K562 (cell line): ENCODE data around the gene LRRC25. TPM values are rescaled to one million over a fixed set of nuclear protein-coding genes. Genes with fewer than 3 reads are reported as not detected.

ENCODE experiments used
- BCOR ChIP-seq: fragments of 450-650 bp; IDR thresholded peaks from 2 replicates; pipeline ENCODE4 v1.6.1; 2016
- BMI1 ChIP-seq: fragments of 150-350 bp; IDR thresholded peaks from 2 replicates; pipeline ENCODE4 v1.6.1; 2014; ENCODE audit warnings: low read length
- BRD4 ChIP-seq: fragments of 200-600 bp; sonication (generic); IDR thresholded peaks from 2 replicates; pipeline ENCODE4 v1.6.1; 2017; ENCODE audit warnings: inconsistent platforms
- ELF2 ChIP-seq: fragments of 250-450 bp; sonication (Bioruptor Pico); IDR thresholded peaks from 2 replicates; pipeline ENCODE4 v1.5.0; 2021; ENCODE audit warnings: mild to moderate bottlenecking
- ESRRA ChIP-seq: fragments of 450-650 bp; IDR thresholded peaks from 2 replicates; pipeline ENCODE4 v1.6.1; 2014; ENCODE audit warnings: low read depth, mild to moderate bottlenecking, moderate library complexity, borderline replicate concordance
- FUS ChIP-seq: fragments of 200-400 bp; formaldehyde crosslinking; optimal IDR thresholded peaks from 2 replicates; pipeline ENCODE3; 2017; ENCODE audit warnings: low read depth, low read length
- GABPB1 ChIP-seq: sonication (generic); formaldehyde crosslinking; IDR thresholded peaks from 2 replicates; pipeline ENCODE4 v1.8.0; 2022; ENCODE audit warnings: mild to moderate bottlenecking, missing genetic modification reagents
- GTF2A2 ChIP-seq: IDR thresholded peaks from 2 replicates; pipeline ENCODE4 v1.6.1; 2016; ENCODE audit warnings: mild to moderate bottlenecking, missing genetic modification characterization, missing compliant biosample characterization
- MAZ ChIP-seq, 2 experiments: fragments of 450-650 bp in 1 of 2; sonication (generic) in 1 of 2; formaldehyde crosslinking; IDR thresholded peaks in 1 of 2; conservative IDR thresholded peaks in 1 of 2; 2 replicates each; pipeline versions ENCODE4 v1.4.0 to v1.5.0; 2020; ENCODE audit warnings: mild to moderate bottlenecking in 1 of 2, missing genetic modification reagents in 1 of 2
- MEF2D ChIP-seq: conservative IDR thresholded peaks from 2 replicates; pipeline ENCODE4 v1.6.1; 2016; ENCODE audit warnings: low read depth, missing genetic modification characterization, missing compliant biosample characterization
- NCOA6 ChIP-seq: fragments of 450-650 bp; IDR thresholded peaks from 2 replicates; pipeline ENCODE4 v1.6.1; 2017; ENCODE audit warnings: mild to moderate bottlenecking
- PHF8 ChIP-seq: fragments of 200-600 bp; sonication (generic); IDR thresholded peaks from 2 replicates; pipeline ENCODE4 v1.6.1; 2012; ENCODE audit warnings: mixed run types, mild to moderate bottlenecking, inconsistent platforms, low read length, moderate library complexity, borderline replicate concordance
- RBM25 ChIP-seq: fragments of 200-400 bp; formaldehyde crosslinking; IDR thresholded peaks from 2 replicates; pipeline ENCODE4 v1.6.1; 2018; ENCODE audit warnings: low read length, low read depth, moderate library complexity; ENCODE audit not compliant: severe bottlenecking
- SP1 ChIP-seq: sonication (generic); formaldehyde crosslinking; IDR thresholded peaks from 2 replicates; pipeline ENCODE4 v1.8.1; 2022; ENCODE audit warnings: mild to moderate bottlenecking, missing genetic modification reagents
- SPI1 ChIP-seq: IDR thresholded peaks from 2 replicates; pipeline ENCODE4 v1.6.1; 2011; ENCODE audit warnings: low read depth, low read length, control low read depth, borderline replicate concordance
- TAF1 ChIP-seq: IDR thresholded peaks from 2 replicates; pipeline ENCODE4 v1.6.1; 2011; ENCODE audit warnings: mild to moderate bottlenecking, low read length, moderate library complexity; ENCODE audit not compliant: insufficient read depth, control insufficient read depth, severe bottlenecking; ENCODE audit errors: extremely low read depth
- ZBTB8A ChIP-seq: fragments of 450-650 bp; IDR thresholded peaks from 2 replicates; pipeline ENCODE4 v1.6.1; 2018; ENCODE audit warnings: mild to moderate bottlenecking, moderate library complexity; ENCODE audit not compliant: partially characterized antibody
- ZNF24 ChIP-seq: fragments of 450-650 bp; IDR thresholded peaks from 2 replicates; pipeline ENCODE4 v1.6.1; 2016
- ZNF436 ChIP-seq: fragments of 250-450, 450-650 bp; sonication (Bioruptor Pico); formaldehyde crosslinking; IDR thresholded peaks from 2 replicates; pipeline ENCODE4 v1.7.0; 2020; ENCODE audit warnings: mild to moderate bottlenecking
- ZNF584 ChIP-seq: fragments of 200-800 bp; sonication (Bioruptor generic); IDR thresholded peaks from 2 replicates; pipeline ENCODE4 v1.6.1; 2016; ENCODE audit warnings: low read depth, mild to moderate bottlenecking, missing genetic modification characterization, missing compliant biosample characterization
- polyA plus RNA-seq, 8 experiments: library from polyadenylated mRNA; depleted of rRNA in 4 of 8; stranded (reverse) in 5 of 8; unstranded in 3 of 8; fragments of >200 nt; fragmentation: Nextera tagmentation in 2 of 8; fragmentation: Illumina TruSeq in 1 of 8; extraction: Ambion mirVana in 2 of 8; extraction: Trizol in 1 of 8; gene quantifications; 2 replicates each; pipeline versions ENCODE4 v1.2.1 to v1.2.3, GENCODE V29; 2011 to 2014; ENCODE audit warnings: inconsistent platforms in 1 of 8, missing spikeins in 1 of 8
- total RNA-seq, 7 experiments: library from RNA; depleted of rRNA in 6 of 7; stranded (reverse); fragments of >200 nt in 6 of 7; fragmentation: Illumina TruSeq in 2 of 7; extraction: Trizol in 2 of 7; gene quantifications; 2 replicates each; pipeline versions ENCODE4 v1.2.1 to v1.2.3, GENCODE V29; 2011 to 2021; ENCODE audit warnings: low replicate concordance in 1 of 7
- TF ChIP-seq, protein P1 (sequence below): fragments of 150-350 bp; IDR thresholded peaks from 2 replicates; pipeline ENCODE4 v1.6.1; 2014; ENCODE audit warnings: low read depth, mild to moderate bottlenecking, low read length, borderline replicate concordance
- TF ChIP-seq, protein P2 (sequence below): sonication (generic); formaldehyde crosslinking; IDR thresholded peaks from 2 replicates; pipeline ENCODE4 v1.8.0; 2022; ENCODE audit warnings: mild to moderate bottlenecking, missing genetic modification reagents, borderline replicate concordance

Gene LRRC25
- total and polyA plus RNA-seq, 9 of the 15 experiments (the other 6 are each of a cell fraction or from before 2014, with no cell fraction given), result 0.07 to 0.36 (median 0.10) TPM; not detected in 3

DNA sequence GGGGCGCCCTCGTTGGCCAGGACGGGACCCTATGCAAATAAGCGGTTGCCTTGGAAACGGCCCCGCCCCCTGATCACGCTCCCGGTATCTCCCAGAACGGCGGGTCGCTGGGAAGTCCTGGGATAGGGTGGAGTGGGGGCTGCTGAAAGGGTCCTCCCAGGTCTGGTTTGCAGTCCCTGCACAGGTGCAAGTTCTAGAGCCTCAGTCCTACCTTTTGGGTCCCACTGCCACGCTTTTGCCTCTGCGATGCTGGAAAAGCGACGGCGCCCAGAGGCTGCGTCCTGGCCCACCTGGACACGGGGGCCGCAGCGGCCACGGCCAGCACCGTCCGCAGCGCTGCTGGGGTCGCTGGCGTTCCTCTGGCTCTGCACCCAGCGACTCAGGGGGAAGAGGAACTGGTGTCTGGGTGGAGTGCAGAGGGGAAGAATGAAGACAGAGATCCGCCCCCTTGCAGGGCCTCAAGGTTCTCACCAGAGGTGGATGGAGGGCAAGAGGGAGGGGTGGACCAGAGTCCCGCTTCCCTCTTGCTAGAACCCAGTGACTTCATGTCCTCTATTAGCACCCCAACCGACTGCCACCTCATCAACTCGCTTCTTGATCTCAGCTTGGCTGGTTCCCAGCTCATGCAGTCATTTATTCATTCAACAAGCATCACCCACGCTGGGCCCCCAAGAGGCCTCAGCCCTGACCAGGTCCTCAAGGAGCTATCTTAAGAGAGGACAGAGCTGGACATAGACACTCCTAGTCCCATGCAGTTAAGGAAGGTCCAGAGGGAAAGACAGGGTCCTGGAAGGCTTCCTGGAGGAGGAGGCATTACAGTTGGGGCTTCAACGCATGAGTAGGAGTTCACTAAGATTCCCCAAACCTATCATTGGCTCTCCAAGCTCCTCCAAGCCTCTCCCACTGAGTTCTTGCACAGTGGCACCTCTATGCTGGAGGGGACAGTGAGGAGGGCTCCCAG lies at the start of gene LRRC25 (continued):
- TF ChIP-seq NCOA6 (no peak), ZNF436 (CRISPR knock-in tag) (peak; percentile 94), MEF2D (tag) (no peak), ESRRA (no peak), MAZ (CRISPR knock-in tag; conservative IDR thresholded peaks at IDR 0.05 in 1 of 2, IDR thresholded peaks at IDR 0.05 in 1 of 2) (0 out of 4 replicates have a peak, but pooled peaks of 1 of the 2 experiments have one; percentile 20), RBM25 (peak; percentile 81), SP1 (peak; percentile 65), ZNF24 (no peak), ELF2 (no peak), TAF1 (no peak), BCOR (peak; percentile 91), ZNF584 (no peak), GTF2A2 (tag) (no peak), FUS (no peak), GABPB1 (0 out of 2 replicates have a peak, but pooled peaks have one; percentile 33), BRD4 (no peak), BMI1 (peak; percentile 46; the same call in 1 of the 2 replicates), SPI1 (peak; percentile 79; the same call in 1 of the 2 replicates), PHF8 (peak; percentile 32; the same call in 1 of the 2 replicates), ZBTB8A (no peak)
- TF ChIP-seq, protein P1, sequence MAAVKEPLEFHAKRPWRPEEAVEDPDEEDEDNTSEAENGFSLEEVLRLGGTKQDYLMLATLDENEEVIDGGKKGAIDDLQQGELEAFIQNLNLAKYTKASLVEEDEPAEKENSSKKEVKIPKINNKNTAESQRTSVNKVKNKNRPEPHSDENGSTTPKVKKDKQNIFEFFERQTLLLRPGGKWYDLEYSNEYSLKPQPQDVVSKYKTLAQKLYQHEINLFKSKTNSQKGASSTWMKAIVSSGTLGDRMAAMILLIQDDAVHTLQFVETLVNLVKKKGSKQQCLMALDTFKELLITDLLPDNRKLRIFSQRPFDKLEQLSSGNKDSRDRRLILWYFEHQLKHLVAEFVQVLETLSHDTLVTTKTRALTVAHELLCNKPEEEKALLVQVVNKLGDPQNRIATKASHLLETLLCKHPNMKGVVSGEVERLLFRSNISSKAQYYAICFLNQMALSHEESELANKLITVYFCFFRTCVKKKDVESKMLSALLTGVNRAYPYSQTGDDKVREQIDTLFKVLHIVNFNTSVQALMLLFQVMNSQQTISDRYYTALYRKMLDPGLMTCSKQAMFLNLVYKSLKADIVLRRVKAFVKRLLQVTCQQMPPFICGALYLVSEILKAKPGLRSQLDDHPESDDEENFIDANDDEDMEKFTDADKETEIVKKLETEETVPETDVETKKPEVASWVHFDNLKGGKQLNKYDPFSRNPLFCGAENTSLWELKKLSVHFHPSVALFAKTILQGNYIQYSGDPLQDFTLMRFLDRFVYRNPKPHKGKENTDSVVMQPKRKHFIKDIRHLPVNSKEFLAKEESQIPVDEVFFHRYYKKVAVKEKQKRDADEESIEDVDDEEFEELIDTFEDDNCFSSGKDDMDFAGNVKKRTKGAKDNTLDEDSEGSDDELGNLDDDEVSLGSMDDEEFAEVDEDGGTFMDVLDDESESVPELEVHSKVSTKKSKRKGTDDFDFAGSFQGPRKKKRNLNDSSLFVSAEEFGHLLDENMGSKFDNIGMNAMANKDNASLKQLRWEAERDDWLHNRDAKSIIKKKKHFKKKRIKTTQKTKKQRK, result no peak
- TF ChIP-seq, protein P2, sequence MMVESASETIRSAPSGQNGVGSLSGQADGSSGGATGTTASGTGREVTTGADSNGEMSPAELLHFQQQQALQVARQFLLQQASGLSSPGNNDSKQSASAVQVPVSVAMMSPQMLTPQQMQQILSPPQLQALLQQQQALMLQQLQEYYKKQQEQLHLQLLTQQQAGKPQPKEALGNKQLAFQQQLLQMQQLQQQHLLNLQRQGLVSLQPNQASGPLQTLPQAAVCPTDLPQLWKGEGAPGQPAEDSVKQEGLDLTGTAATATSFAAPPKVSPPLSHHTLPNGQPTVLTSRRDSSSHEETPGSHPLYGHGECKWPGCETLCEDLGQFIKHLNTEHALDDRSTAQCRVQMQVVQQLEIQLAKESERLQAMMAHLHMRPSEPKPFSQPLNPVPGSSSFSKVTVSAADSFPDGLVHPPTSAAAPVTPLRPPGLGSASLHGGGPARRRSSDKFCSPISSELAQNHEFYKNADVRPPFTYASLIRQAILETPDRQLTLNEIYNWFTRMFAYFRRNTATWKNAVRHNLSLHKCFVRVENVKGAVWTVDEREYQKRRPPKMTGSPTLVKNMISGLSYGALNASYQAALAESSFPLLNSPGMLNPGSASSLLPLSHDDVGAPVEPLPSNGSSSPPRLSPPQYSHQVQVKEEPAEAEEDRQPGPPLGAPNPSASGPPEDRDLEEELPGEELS (CRISPR knock-in tag), result no peak
- TF ChIP-seq, all 486 proteins: peak for 33
